ENCODE results near the gene MRPL40.

The MRPL40 gene

GRCh38 chr22:19463491-19464469 lies 31.4 kb downstream of the MRPL40 start:
- no peak for TF ChIP-seq SPI1 (IDR thresholded peaks at IDR 0.05; ENCODE audit: borderline replicate concordance, low read depth)
- TF ChIP-seq, protein P1, sequence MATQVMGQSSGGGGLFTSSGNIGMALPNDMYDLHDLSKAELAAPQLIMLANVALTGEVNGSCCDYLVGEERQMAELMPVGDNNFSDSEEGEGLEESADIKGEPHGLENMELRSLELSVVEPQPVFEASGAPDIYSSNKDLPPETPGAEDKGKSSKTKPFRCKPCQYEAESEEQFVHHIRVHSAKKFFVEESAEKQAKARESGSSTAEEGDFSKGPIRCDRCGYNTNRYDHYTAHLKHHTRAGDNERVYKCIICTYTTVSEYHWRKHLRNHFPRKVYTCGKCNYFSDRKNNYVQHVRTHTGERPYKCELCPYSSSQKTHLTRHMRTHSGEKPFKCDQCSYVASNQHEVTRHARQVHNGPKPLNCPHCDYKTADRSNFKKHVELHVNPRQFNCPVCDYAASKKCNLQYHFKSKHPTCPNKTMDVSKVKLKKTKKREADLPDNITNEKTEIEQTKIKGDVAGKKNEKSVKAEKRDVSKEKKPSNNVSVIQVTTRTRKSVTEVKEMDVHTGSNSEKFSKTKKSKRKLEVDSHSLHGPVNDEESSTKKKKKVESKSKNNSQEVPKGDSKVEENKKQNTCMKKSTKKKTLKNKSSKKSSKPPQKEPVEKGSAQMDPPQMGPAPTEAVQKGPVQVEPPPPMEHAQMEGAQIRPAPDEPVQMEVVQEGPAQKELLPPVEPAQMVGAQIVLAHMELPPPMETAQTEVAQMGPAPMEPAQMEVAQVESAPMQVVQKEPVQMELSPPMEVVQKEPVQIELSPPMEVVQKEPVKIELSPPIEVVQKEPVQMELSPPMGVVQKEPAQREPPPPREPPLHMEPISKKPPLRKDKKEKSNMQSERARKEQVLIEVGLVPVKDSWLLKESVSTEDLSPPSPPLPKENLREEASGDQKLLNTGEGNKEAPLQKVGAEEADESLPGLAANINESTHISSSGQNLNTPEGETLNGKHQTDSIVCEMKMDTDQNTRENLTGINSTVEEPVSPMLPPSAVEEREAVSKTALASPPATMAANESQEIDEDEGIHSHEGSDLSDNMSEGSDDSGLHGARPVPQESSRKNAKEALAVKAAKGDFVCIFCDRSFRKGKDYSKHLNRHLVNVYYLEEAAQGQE (IDR thresholded peaks at IDR 0.05; ENCODE audit: insufficient replicate concordance, low read depth) = no peak
- no peak for TF ChIP-seq GABPA (IDR thresholded peaks at IDR 0.05; ENCODE audit: low read depth)
- TF ChIP-seq CTCF (IDR thresholded peaks at IDR 0.05; ENCODE audit: insufficient read depth, low read length) = no peak
- no peak for TF ChIP-seq POLR2AphosphoS5 (IDR thresholded peaks at IDR 0.05; ENCODE audit: low read depth)
- H3K4me3 ChIP-seq (replicated peaks; ENCODE audit: insufficient read depth, low read length) = no peak overlapping the region
- H3K27me3 ChIP-seq (ENCODE audit: insufficient read depth, poor library complexity, severe bottlenecking) = no peaks in the 10 kb centered on the region
- H3K27ac ChIP-seq (replicated peaks) = no peak overlapping the region
- no peak for DNase-seq (ENCODE audit: low read depth in 1 of 2, low spot score in 1 of 2)

- Histone ChIP-seq H3K4me3 (replicated peaks; ENCODE audit: insufficient read depth, low read length) (no peak overlapping the region), H3K27ac (replicated peaks) (no peak overlapping the region), H3K27me3 (ENCODE audit: insufficient read depth, poor library complexity, severe bottlenecking) (no peaks in the 10 kb centered on the region)
- no peak for TF ChIP-seq POLR2AphosphoS5 (IDR thresholded peaks at IDR 0.05; ENCODE audit: low read depth)
- no peak for TF ChIP-seq SPI1 (IDR thresholded peaks at IDR 0.05; ENCODE audit: borderline replicate concordance, low read depth)
- TF ChIP-seq, protein P1 (IDR thresholded peaks at IDR 0.05; ENCODE audit: insufficient replicate concordance, low read depth) = no peak
- no peak for TF ChIP-seq GABPA (IDR thresholded peaks at IDR 0.05; ENCODE audit: low read depth)
- no peak for TF ChIP-seq CTCF (IDR thresholded peaks at IDR 0.05; ENCODE audit: insufficient read depth, low read length)
- no peak for DNase-seq (ENCODE audit: low read depth in 1 of 2, low spot score in 1 of 2)
Measured at GRCh38 chr22:19464546-19464945, 32.2 kb downstream of the MRPL40 start.

DNA sequence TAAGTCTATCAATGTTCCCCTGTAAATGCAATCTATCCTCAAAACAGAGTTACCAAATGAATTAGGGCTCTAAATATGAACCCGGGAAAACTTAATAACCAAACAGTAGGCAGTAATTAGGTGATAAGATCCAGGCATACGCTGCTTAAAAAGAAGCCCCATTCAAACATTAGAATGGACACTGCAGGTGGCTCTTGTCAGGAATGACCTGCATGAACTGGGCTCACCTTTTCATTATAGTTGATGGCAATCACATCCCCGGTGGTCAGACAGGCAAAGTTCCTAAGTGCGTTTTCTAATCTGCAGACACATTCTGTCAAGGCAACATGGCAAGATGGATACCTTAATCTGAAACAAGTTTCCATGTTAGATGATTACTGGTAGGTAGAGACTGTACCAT lies 32.6 kb downstream of the MRPL40 start:
- H3K4me3 ChIP-seq (replicated peaks; ENCODE audit: insufficient read depth, low read length) = no peak overlapping the region
- TF ChIP-seq SPI1 (IDR thresholded peaks at IDR 0.05; ENCODE audit: borderline replicate concordance, low read depth) (no peak), CTCF (IDR thresholded peaks at IDR 0.05; ENCODE audit: insufficient read depth, low read length) (no peak), GABPA (IDR thresholded peaks at IDR 0.05; ENCODE audit: low read depth) (no peak), POLR2AphosphoS5 (IDR thresholded peaks at IDR 0.05; ENCODE audit: low read depth) (no peak)
- TF ChIP-seq, protein P1 (IDR thresholded peaks at IDR 0.05; ENCODE audit: insufficient replicate concordance, low read depth) = no peak
- no peak overlapping the region for H3K27ac ChIP-seq (replicated peaks)
- no peak for DNase-seq (ENCODE audit: low read depth in 1 of 2, low spot score in 1 of 2)
- no peaks in the 10 kb centered on the region for H3K27me3 ChIP-seq (ENCODE audit: insufficient read depth, poor library complexity, severe bottlenecking)
